Anterior cingulate cortex (tissue), 58 donors: ENCODE measurements around the gene KCNQ4.

Experiments
- DNase-seq, 58 donors: peaks; one replicate each; lab custom pipeline; 2025; lab: John Stamatoyannopoulos, UW

Gene KCNQ4

GRCh38 chr1:40853113-40853884, 69.7 kb downstream of the KCNQ4 start:
- DNase-seq = no peak

GRCh38 chr1:40853885-40854170, 70.2 kb downstream of the KCNQ4 start:
- no peak for DNase-seq

- no peak for DNase-seq
These were observed 71.9 kb downstream of the KCNQ4 start for GRCh38 chr1:40855513-40855912.

GRCh38 chr1:40856116-40856515, 72.5 kb downstream of the KCNQ4 start:
- DNase-seq = no peak

- DNase-seq = no peak
These were observed 73.2 kb downstream of the KCNQ4 start for GRCh38 chr1:40856656-40857302.

GRCh38 chr1:40857737-40858136, 74.2 kb downstream of the KCNQ4 start:
- no peak for DNase-seq

GRCh38 chr1:40858856-40859416, 75.3 kb downstream of the KCNQ4 start:
- no peak for DNase-seq

- peak in 1 of 58 donors; percentile 12 for DNase-seq
These were observed 77.2 kb downstream of the KCNQ4 start for GRCh38 chr1:40860706-40861223.

- DNase-seq = peak in 3 of 58 donors; percentile 11 to 32 (median 29)
These were observed 77.8 kb downstream of the KCNQ4 start for GRCh38 chr1:40861224-40862003.

- peak; percentile 21 to 97 (median 86) for DNase-seq
These were observed 78.6 kb downstream of the KCNQ4 start, which contains the start of gene CITED4 for GRCh38 chr1:40862008-40862863. CITED4 (minus strand) TSS chr1:40862363; CDS start chr1:40862127, 236 bp downstream.

GRCh38 chr1:40868051-40868723, 84.6 kb downstream of the KCNQ4 start:
- DNase-seq = no peak

- DNase-seq = no peak
These were observed 86.6 kb downstream of the KCNQ4 start for GRCh38 chr1:40870135-40870728.

GRCh38 chr1:40872276-40872675, 88.7 kb downstream of the KCNQ4 start:
- DNase-seq = no peak

GRCh38 chr1:40873863-40874472, 90.4 kb downstream of the KCNQ4 start:
- DNase-seq = no peak

GRCh38 chr1:40876436-40876761, 92.8 kb downstream of the KCNQ4 start:
- DNase-seq = no peak

- DNase-seq = no peak
These were observed 93.3 kb downstream of the KCNQ4 start for GRCh38 chr1:40876891-40877290.

GRCh38 chr1:40877698-40878097, 94.1 kb downstream of the KCNQ4 start:
- DNase-seq = peak in 2 of 58 donors; percentile 5 to 32

- DNase-seq = no peak
These were observed 95.3 kb downstream of the KCNQ4 start for GRCh38 chr1:40878906-40879305.
